Esophagus squamous epithelium (tissue), 4 donors: Measurements from ENCODE around the gene LGALS7.

Source experiments
- CTCF ChIP-seq, 6 experiments: fragments of 450-650 bp in 4 of 6; fragments of 200-600 bp in 2 of 6; sonication (generic) in 2 of 6; IDR thresholded peaks; one replicate each; pipeline ENCODE4 v1.5.1; 2016 to 2019; ENCODE audit warnings: antibody characterized with exemption in 6 of 6, mild to moderate bottlenecking in 4 of 6, moderate library complexity in 4 of 6
- POLR2A ChIP-seq, 4 donors: fragments of 450-650 bp; IDR thresholded peaks; one replicate each; pipeline ENCODE4 v1.6.1; 2017; ENCODE audit warnings: antibody characterized with exemption in 4 of 4, mild to moderate bottlenecking in 4 of 4, moderate library complexity in 3 of 4

GRCh38 chr19:38816131-38816750 is 42.9 kb upstream of the LGALS7 start:
- TF ChIP-seq POLR2A (IDR thresholded peaks at IDR 0.05): no peak
- TF ChIP-seq CTCF (IDR thresholded peaks at IDR 0.05): no peak
